NCI-H524 treated with DMSO at 0.1 percent for 48 hours (cell line): Measurements from ENCODE around the gene PEAR1.

Experiments used
- DNase-seq: peaks from one replicate; lab custom pipeline; 2025; lab: John Stamatoyannopoulos, UW

PEAR1 gene

DNA sequence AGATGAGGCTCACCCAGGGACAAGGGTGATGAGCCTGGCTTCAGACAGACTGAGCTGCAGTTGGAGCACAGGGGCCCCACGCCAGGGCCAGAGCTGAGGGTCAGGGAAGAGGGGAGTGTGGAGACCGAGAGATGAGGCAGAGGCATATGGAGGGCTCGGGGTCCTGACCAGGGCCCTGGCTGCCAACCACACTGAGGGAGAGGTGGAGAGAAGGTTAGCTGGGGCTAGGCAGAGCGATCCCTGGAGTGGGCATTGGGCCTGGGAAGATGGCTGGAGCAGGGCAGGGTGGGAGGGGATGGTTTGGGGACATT, 8.0 kb downstream of the PEAR1 start:
- no peak for DNase-seq

- DNase-seq: no peak
These were observed 8.7 kb downstream of the PEAR1 start for GRCh38 chr1:156901966-156902915.

- DNase-seq: no peak
These were observed 10.0 kb downstream of the PEAR1 start for GRCh38 chr1:156903328-156904091.

GRCh38 chr1:156904187-156904959, 10.9 kb downstream of the PEAR1 start:
- no peak for DNase-seq

DNA sequence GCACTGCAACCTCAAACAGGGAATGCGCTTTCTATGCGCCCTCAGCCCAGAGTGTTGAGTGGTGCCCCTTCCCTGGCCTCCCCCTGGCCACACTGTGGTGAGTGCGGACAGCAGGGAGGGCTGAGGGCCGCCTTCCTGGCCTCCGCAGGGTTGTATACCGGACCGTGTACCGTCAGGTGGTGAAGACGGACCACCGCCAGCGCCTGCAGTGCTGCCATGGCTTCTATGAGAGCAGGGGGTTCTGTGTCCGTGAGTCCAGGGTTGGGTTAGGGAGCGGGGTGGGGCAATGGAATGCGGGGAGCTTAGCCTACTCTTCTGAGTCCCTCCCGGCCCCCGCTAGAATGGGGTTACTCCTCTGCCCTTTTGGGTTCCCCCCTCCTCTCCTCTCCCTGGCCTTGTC, 11.7 kb downstream of the PEAR1 start:
- no peak for DNase-seq

DNA sequence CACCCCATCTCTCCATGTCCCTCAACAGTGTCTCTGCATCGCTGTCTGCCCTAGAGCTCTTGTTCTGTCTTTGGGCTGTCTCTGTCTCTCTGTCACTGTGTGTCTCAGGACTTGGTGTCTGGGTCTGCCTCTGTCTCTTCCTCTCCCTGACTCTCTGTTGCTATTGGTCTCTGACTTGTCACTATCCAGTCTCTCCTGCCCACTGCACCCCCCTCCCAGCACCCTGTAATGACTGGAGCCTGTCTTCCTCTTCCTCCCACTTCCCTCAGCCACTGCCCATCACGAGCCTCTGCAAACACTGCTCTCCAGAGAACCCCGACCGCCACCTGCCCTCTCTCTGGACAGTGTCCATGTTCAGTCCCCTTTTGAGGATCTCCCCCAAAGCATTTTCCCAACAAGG, 12.1 kb downstream of the PEAR1 start:
- DNase-seq: no peak

GRCh38 chr1:156906206-156906906, 12.8 kb downstream of the PEAR1 start:
- DNase-seq: no peak

DNA sequence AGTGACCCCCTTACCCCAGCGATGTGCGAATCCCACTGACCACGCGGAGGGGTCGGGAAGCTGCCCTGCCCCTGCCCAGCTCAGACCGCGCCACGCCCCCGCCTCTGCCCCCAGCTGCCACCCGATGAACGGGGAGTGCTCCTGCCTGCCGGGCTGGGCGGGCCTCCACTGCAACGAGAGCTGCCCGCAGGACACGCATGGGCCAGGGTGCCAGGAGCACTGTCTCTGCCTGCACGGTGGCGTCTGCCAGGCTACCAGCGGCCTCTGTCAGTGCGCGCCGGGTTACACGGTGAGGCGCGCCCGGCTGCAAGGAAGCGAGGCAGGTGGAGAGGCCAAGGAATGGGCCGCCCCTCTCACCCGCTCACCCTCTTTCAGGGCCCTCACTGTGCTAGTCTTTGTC, 15.0 kb downstream of the PEAR1 start:
- no peak for DNase-seq

DNA sequence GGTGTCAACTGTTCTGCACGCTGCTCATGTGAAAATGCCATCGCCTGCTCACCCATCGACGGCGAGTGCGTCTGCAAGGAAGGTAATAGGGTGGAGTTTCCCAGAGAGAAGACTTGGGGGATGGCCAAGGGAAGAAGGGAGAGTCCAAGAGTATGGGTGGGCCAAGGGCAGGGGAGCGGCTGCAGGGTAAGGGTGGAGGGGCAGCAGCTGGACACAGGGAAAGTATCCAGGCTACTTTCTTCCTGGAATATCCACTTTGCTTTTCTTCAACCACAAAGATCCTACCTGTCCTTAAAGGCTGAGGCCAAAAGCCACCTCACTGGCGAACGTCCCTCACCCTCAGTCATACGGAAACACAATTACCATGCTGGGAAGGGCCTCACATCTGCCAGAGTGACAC, 15.4 kb downstream of the PEAR1 start:
- no peak for DNase-seq

DNA sequence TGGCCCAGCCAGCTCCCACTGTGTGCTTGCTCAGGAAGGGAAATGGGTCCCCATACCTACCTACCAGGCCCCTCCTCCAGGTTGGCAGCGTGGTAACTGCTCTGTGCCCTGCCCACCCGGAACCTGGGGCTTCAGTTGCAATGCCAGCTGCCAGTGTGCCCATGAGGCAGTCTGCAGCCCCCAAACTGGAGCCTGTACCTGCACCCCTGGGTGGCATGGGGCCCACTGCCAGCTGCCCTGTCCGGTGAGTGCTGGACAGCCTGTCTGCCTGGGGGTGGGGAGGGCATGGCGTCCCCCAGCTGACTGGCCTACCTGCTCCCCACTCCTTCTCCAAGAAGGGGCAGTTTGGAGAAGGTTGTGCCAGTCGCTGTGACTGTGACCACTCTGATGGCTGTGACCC, 16.2 kb downstream of the PEAR1 start:
- DNase-seq: no peak

- no peak for DNase-seq
These were observed 16.8 kb downstream of the PEAR1 start for GRCh38 chr1:156910309-156910782.

- DNase-seq: no peak
These were observed 18.2 kb downstream of the PEAR1 start for GRCh38 chr1:156911577-156912298.

DNA sequence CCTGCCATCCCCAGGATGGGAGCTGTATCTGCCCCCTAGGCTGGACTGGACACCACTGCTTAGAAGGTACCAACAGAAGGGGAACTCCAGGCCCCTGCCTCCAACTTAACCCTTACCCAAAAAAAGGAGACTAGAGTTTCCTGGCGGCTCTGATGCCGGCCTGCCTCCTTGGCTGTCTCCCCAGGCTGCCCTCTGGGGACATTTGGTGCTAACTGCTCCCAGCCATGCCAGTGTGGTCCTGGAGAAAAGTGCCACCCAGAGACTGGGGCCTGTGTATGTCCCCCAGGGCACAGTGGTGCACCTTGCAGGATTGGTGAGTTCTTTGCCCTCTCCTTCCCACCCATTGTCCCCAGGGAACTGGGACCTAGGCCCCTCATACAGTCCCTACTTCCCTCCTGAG, 18.8 kb downstream of the PEAR1 start:
- no peak for DNase-seq

DNA sequence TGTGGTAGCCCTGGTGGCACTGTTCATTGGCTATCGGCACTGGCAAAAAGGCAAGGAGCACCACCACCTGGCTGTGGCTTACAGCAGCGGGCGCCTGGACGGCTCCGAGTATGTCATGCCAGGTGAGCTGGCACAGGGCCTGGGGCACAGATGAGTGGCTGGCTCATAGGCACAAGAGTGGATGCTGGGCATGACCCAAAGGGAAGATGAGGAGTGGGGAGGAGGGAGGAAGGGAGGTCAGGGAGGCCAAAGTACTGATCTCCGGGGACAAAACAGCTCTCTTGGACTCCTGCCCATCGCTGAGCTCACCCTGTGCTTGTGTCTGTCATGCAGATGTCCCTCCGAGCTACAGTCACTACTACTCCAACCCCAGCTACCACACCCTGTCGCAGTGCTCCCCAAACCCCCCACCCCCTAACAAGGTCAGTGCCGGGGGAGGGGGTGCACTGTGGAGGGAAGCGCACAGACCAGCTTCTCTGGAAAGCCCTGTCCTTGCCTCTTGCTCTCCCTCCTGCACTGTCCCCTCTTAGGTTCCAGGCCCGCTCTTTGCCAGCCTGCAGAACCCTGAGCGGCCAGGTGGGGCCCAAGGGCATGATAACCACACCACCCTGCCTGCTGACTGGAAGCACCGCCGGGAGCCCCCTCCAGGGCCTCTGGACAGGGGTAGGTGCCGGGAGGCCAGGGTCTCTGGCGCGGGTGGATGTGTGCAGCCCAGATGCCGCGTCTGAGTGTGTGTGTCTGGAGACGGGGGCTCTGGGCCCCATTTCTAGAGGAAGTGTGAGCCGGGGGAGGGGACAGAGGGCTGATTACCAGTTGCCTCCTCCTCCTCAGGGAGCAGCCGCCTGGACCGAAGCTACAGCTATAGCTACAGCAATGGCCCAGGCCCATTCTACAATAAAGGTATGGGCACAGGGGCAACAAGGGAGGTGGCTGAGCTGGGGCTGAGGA, 19.6 kb downstream of the PEAR1 start:
- DNase-seq: no peak

GRCh38 chr1:156913809-156914387, 20.4 kb downstream of the PEAR1 start:
- no peak for DNase-seq

- no peak for DNase-seq
These were observed 20.9 kb downstream of the PEAR1 start for GRCh38 chr1:156914440-156914856.

DNA sequence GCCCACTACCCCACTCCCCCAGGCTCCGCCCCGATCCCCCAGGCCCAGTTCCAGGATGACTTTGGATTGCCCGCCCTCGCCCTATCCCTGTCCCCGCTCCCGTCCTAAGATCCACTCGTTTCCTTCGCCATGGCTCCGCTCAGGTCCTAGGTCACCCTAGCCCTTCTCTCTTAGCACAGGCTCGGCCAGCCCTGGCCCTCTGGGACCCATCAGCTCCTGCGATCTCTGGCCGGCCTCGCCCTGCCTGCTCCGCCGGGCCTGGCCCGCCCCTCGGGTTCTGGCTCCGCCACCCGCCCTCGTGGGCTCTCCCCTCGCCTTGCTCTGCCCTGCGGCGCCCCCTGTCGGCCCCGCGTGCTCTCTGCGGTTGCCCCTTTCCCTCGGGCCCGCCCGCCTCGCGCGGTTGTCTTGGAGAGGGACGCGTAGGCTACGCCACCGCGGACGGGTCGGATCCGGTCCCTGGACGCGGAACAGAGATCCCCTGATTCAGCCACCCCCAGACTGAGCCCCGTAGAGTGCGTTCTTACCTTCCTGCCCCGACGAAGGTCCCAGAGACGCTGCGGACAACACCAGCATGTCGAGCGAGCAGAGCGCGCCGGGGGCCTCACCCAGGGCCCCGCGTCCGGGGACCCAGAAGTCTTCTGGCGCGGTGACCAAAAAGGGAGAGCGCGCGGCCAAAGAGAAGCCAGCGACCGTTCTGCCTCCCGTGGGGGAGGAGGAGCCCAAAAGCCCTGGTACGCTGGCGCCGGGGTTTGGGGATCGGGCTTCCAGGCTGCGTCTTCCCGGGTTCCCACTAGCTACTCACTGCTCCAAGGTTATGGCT, 26.9 kb downstream of the PEAR1 start, which contains the start of gene LRRC71:
LRRC71 (plus strand) TSS at position 400 of the 820 bp plus-strand sequence; CDS start at position 572, 172 bp downstream.
- no peak for DNase-seq

GRCh38 chr1:156921053-156921529, 27.6 kb downstream of the PEAR1 start:
- DNase-seq: no peak
